ENCODE results near the gene CERS6.

The CERS6 gene

DNA sequence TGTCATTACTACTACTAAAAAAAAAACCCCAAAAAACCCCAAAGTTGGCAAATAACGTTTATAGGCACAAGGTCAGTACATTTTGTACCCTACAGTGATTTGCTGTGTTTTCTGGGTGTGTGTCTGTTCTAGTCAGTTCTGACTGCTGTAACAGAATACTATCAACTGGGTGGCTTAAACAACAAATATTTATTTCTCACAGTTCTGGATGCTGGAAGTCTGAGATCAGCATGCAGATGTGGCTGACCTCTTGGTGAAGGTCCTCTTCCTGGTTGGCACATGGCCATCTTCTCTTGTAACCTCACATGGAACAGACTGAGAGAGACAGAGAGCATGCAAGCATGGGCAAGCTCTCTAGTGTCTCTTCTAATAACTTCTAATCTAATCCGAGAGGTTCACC lies 103.1 kb downstream of the CERS6 start:
- Histone ChIP-seq H3K9ac (no peak overlapping the region), H3K4me3 (no peak overlapping the region), H3K27me3 (no peaks in the 10 kb centered on the region), H3K36me3 (peaks cover 56% of the 10 kb centered on the region), H3K27ac (no peak overlapping the region), H3K4me1 (no peaks in the 10 kb centered on the region), H4K20me1 (no peaks in the 10 kb centered on the region), H3K9me3 (peaks cover 14% of the 10 kb centered on the region), H3K4me2 (no peak overlapping the region)
- no peak for TF ChIP-seq Cebpa-rat (IDR thresholded peaks at IDR 0.05)

DNA sequence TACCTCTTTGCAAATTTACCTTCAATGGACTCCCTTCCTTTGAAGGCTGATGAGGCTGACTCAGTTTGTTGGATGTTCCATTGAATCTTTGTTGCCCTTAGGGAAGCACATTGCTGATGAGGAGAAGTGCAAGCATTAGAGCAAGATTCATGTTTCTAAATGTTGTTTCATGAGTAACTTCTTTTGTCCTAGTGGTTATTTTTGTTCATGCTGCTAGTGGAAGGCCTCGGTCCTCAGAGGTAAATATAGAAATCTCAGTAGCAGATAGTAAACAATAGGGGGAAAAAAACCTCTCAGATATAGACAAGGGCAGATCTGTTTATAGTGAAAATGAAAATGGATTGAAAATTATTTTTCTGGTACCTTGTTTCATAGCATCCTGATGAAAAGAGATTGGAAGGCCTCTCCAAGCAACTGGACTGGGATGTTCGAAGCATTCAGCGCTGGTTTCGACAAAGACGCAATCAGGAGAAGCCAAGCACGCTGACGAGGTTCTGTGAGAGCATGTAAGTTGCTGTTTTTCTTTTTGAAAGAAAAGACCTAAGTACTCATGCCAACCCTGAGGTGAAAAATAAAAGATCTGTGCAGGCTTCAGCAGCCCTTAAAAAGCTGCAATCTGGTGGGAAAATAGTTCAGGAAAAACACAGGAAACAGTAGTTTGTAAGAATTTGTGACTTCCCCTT lies 104.9 kb downstream of the CERS6 start:
- no peaks in the 10 kb centered on the region for H4K20me1 ChIP-seq
- no peak for TF ChIP-seq Cebpa-rat (IDR thresholded peaks at IDR 0.05)
- H3K9me3 ChIP-seq: peaks cover 14% of the 10 kb centered on the region
- no peak overlapping the region for H3K4me2 ChIP-seq
- no peaks in the 10 kb centered on the region for H3K4me1 ChIP-seq
- peaks cover 65% of the 10 kb centered on the region for H3K36me3 ChIP-seq
- no peak overlapping the region for H3K9ac ChIP-seq
- H3K27me3 ChIP-seq: no peaks in the 10 kb centered on the region
- no peak overlapping the region for H3K4me3 ChIP-seq
- H3K27ac ChIP-seq: no peak overlapping the region

DNA sequence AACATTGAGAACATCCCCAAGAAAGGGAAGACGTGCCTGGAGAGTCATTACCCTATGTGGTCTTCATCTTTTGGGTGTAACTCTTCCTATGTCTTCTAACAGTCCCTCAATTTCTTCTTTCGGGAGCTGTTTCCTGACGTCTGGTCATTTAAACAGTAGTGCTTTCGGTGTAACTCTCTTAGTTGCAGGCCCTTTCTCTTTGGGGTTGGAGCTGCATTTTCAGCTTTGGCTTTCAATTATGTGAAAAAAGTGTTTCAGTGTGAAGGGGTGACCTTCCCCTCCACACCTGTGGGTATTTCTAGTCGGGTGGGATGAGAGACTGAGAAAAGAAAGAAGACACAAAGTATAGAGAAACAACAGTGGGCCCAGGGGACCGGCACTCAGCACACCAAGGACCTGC lies 105.9 kb downstream of the CERS6 start:
- no peak for TF ChIP-seq Cebpa-rat (IDR thresholded peaks at IDR 0.05)
- Histone ChIP-seq H4K20me1 (no peaks in the 10 kb centered on the region), H3K4me2 (no peak overlapping the region), H3K27me3 (no peaks in the 10 kb centered on the region), H3K4me3 (no peak overlapping the region), H3K9me3 (peaks cover 14% of the 10 kb centered on the region), H3K36me3 (peaks cover 70% of the 10 kb centered on the region), H3K27ac (no peak overlapping the region), H3K4me1 (no peaks in the 10 kb centered on the region), H3K9ac (no peak overlapping the region)

DNA sequence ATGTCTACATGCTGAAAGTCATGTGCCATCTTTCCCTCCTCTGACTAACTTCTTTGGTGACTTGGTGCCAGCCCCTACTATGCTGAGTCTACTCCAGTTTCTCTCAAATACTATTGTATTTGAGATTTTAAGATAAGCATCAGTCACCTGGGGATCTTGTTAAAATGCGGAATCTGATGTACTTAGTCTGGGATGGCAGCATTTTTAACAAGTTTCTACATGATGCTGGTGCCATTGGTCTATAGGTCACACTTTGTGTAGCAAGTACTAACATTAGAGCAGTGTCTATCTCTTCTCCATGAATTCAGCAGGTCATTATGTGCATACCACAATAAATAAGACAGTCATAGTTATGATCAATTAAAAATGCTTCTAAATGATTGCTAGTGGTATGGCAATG lies 106.9 kb downstream of the CERS6 start:
- no peak overlapping the region for H3K4me2 ChIP-seq
- TF ChIP-seq Cebpa-rat (IDR thresholded peaks at IDR 0.05): no peak
- H3K27ac ChIP-seq: no peak overlapping the region
- no peaks in the 10 kb centered on the region for H3K4me1 ChIP-seq
- H3K36me3 ChIP-seq: peaks cover 77% of the 10 kb centered on the region
- H3K27me3 ChIP-seq: no peaks in the 10 kb centered on the region
- H3K9me3 ChIP-seq: peaks cover 14% of the 10 kb centered on the region
- no peaks in the 10 kb centered on the region for H4K20me1 ChIP-seq
- no peak overlapping the region for H3K4me3 ChIP-seq
- H3K9ac ChIP-seq: no peak overlapping the region

DNA sequence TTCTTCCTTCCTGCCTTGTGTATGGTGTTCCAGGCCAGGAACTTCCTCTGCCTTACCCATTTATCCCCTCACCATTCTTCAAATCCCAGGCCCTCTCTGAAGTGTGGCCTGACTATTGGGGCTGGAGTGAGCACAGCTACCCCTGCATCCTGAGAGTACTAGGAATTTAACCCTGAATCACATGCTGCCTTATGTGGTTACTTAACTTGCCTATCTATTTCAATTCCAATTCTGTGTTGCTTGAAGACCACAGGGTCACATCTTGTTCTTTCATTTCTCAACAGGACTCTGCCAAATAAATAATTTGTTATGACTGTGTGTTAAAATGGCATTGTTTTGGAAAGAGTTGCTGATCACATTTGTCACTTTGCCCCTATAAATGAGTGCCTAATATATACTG lies 108.6 kb downstream of the CERS6 start:
- H4K20me1 ChIP-seq: no peaks in the 10 kb centered on the region
- no peak overlapping the region for H3K4me3 ChIP-seq
- peaks cover 81% of the 10 kb centered on the region for H3K36me3 ChIP-seq
- H3K9ac ChIP-seq: no peak overlapping the region
- TF ChIP-seq Cebpa-rat (IDR thresholded peaks at IDR 0.05): no peak
- H3K4me2 ChIP-seq: no peak overlapping the region
- H3K9me3 ChIP-seq: peaks cover 9% of the 10 kb centered on the region
- H3K27me3 ChIP-seq: no peaks in the 10 kb centered on the region
- H3K27ac ChIP-seq: no peak overlapping the region
- H3K4me1 ChIP-seq: peaks cover 6% of the 10 kb centered on the region

DNA sequence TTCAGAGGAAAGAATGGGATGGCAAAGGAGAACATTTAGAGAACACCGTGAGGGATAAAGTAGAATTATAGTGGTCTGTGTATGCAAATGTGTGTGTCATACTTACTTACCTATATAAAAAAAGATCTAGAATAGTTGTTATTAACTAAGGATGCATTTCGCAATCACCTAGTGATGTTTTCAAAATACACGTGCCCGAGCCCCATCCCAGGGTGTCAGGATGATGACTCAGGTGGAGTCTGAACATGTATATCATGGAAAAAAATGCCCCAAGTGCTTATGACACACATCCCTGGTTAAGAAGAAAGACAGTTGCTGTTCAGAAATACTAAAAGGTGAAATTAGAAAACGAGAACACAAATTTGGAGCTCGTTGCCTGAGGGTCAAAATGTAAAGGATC lies 109.0 kb downstream of the CERS6 start:
- Histone ChIP-seq H3K9me3 (peaks cover 4% of the 10 kb centered on the region; the same call in 1 of the 2 replicates), H3K4me1 (peaks cover 11% of the 10 kb centered on the region), H3K4me3 (no peak overlapping the region), H4K20me1 (no peaks in the 10 kb centered on the region; the same call in 1 of the 2 replicates), H3K36me3 (peaks cover 82% of the 10 kb centered on the region), H3K27me3 (no peaks in the 10 kb centered on the region), H3K9ac (no peak overlapping the region), H3K27ac (no peak overlapping the region), H3K4me2 (no peak overlapping the region)
- peak; percentile 53; the same call in 1 of the 2 replicates for TF ChIP-seq Cebpa-rat (IDR thresholded peaks at IDR 0.05)

DNA sequence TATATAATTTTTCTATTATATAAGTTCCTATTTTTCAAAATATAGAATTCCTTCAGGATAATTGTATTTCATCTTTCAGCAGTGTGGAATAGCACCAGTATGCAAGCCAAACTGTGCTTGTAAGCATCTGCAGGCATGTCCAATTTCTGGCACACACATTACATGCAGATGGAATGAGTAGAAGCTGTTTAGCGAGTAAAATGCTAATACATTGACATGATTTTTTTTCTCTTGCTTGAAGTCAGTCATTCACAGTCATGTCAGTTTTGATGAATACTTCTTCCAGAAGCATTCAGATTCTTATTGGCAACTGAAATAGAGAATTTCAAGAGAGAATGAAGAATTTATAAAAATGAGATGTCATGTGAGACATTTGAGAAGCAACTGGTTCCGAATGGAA lies 109.4 kb downstream of the CERS6 start:
- H4K20me1 ChIP-seq: no peaks in the 10 kb centered on the region; the same call in 1 of the 2 replicates
- H3K9me3 ChIP-seq: peaks cover under 1% of the 10 kb centered on the region; the same call in 1 of the 2 replicates
- peaks cover 15% of the 10 kb centered on the region for H3K4me1 ChIP-seq
- H3K36me3 ChIP-seq: peaks cover 78% of the 10 kb centered on the region
- no peak for TF ChIP-seq Cebpa-rat (IDR thresholded peaks at IDR 0.05)
- no peak overlapping the region for H3K4me3 ChIP-seq
- H3K27ac ChIP-seq: no peak overlapping the region
- no peak overlapping the region for H3K9ac ChIP-seq
- no peak overlapping the region for H3K4me2 ChIP-seq
- H3K27me3 ChIP-seq: no peaks in the 10 kb centered on the region

- no peaks in the 10 kb centered on the region for H3K27me3 ChIP-seq
- peaks cover 62% of the 10 kb centered on the region for H3K36me3 ChIP-seq
- H3K4me1 ChIP-seq: peaks cover 23% of the 10 kb centered on the region
- H3K27ac ChIP-seq: no peak overlapping the region
- no peak overlapping the region for H3K9ac ChIP-seq
- no peak for TF ChIP-seq Cebpa-rat (IDR thresholded peaks at IDR 0.05)
- peaks cover 14% of the 10 kb centered on the region; the same call in 1 of the 2 replicates for H4K20me1 ChIP-seq
- H3K9me3 ChIP-seq: no peaks in the 10 kb centered on the region
- no peak overlapping the region for H3K4me3 ChIP-seq
- no peak overlapping the region for H3K4me2 ChIP-seq
Measured at GRCh38 chr2:168566974-168567665, 111.0 kb downstream of the CERS6 start.

GRCh38 chr2:168567836-168568235 lies 111.8 kb downstream of the CERS6 start:
- no peak overlapping the region for H3K4me2 ChIP-seq
- peaks cover 15% of the 10 kb centered on the region; the same call in 1 of the 2 replicates for H4K20me1 ChIP-seq
- H3K27ac ChIP-seq: no peak overlapping the region
- H3K4me1 ChIP-seq: peaks cover 26% of the 10 kb centered on the region
- H3K27me3 ChIP-seq: no peaks in the 10 kb centered on the region
- H3K9me3 ChIP-seq: no peaks in the 10 kb centered on the region
- H3K4me3 ChIP-seq: no peak overlapping the region
- no peak overlapping the region for H3K9ac ChIP-seq
- no peak for TF ChIP-seq Cebpa-rat (IDR thresholded peaks at IDR 0.05)
- peaks cover 59% of the 10 kb centered on the region for H3K36me3 ChIP-seq
